A549 (cell line): ENCODE measurements around the gene MAP4K2.

Experiments
- CTCF ChIP-seq: fragments of >200 bp; sonication (Bioruptor Twin); formaldehyde crosslinking; IDR thresholded peaks from 3 replicates; pipeline ENCODE4 v1.5.1; 2016
- POLR2A ChIP-seq: IDR thresholded peaks from 2 replicates; pipeline ENCODE4 v1.6.1; 2012; ENCODE audit warnings: mild to moderate bottlenecking, low read length
- TF ChIP-seq, protein P1 (sequence below): IDR thresholded peaks from 2 replicates; pipeline ENCODE4 v1.6.1; 2012
- TF ChIP-seq, protein P2 (sequence below): IDR thresholded peaks from 2 replicates; pipeline ENCODE4 v1.6.1; 2012; ENCODE audit warnings: low read depth, borderline replicate concordance

DNA sequence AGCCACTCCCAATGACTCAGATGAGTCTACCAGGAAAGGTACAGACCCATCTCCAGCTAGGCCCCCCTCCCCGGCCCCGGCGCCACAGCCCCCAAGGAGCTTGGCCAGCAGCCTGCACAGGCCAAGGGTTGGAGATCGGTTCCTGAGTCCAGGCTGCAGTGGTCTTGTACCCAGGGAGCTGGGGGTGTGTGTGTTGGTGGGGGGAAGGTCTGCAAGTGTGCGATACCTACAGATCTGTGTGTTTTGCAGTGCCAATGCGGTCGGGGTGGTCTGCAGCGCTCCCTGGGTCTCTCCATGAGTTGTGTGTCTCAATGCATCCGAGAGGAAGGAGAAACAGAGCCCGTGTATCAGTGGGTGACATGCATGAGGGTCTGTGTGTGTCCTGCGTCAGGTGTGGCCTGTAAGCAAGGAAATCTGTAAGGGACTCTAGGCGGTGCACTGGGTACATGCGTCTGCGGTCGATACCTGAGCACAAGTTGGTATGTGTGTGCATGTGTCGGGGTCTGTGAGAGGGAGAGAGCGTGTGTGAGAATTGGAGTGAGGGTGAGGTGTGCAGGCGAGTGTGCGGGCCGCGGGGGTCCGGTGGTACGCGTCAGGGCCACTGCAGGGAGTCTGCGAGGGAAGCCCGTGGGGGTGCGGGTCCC lies 40.8 kb upstream of the MAP4K2 start:
- TF ChIP-seq, protein P1, sequence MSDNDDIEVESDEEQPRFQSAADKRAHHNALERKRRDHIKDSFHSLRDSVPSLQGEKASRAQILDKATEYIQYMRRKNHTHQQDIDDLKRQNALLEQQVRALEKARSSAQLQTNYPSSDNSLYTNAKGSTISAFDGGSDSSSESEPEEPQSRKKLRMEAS = no peak
- TF ChIP-seq, protein P2, sequence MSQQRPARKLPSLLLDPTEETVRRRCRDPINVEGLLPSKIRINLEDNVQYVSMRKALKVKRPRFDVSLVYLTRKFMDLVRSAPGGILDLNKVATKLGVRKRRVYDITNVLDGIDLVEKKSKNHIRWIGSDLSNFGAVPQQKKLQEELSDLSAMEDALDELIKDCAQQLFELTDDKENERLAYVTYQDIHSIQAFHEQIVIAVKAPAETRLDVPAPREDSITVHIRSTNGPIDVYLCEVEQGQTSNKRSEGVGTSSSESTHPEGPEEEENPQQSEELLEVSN = no peak
- TF ChIP-seq POLR2A (no peak), CTCF (no peak)
